Measurements from ENCODE around the gene ADAMTS17.

ADAMTS17 gene

DNA sequence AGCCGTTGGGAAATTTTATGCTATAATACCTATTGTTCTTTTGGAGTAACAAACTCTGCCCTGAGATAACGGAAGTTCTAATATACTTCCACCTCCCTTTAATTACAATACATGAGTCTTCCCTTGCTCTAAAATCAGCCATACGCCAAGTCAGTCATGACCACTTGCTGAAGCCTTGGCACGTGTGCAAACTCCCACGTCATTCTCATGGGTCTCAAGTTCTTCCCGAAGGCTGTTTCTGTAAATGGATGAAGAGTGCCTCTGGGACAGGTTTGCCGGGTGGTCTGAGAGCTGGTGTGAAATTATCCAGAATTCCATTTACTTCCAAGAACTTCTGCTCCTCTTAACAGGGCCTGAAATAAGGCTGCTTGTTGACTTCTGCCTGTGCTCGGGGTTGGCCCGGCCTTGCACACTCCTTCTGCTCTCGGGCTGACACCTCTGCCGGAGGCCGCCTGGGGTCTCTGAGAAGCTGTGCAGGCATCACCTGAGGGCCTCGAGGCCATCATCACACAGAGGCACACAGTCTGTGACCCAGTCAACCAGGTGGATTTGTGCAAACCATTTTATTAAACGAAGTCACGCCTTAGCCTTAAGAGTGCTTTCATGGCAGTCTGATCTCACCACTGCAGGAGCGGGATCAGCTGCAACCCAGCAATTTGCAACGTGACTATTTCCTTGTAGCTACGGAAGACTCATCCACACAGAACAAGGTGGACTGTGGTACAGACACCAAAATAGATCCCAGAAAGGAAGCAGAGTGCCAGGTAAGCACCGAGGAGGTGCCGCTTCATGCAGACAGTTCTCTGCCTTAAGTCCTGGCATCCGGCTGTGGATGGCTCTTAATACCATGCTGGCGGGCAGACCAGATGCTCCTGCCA lies 120.1 kb downstream of the ADAMTS17 start:
- no peak for DNase-seq (ENCODE audit: low read depth in 2 of 2)

DNA sequence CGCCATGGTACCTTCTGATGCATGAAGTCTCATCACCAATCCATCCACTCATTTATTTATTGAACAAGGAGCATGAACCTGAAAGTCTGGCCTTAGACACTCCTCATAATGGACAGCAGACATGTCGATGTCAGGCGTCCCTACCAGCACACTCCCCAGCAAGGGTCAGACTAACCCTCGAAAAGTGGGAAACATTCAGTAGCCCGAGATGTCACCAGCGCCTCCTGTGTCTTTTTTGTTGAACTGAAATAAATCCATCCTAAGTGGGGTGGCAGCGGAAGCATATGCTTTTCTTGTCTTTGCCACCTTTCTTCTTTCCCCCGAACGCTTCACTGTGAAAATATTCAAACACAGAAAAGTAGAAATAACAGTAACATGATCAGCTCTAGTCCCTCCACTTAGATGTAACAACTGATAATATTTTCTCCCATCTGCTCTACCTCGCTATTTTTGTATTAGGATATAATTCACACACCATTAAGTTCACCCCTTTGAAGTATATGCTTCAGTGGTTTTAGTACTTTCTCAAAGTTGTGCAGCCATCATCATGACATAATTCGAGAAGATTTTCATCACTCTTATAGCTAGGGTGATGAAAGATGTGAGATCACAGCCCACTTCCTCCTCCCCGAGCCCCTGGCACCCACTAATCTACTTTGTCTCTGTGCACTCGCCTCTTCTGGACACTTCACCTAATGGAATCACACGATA lies 121.6 kb downstream of the ADAMTS17 start:
- no peak for DNase-seq (ENCODE audit: low read depth in 2 of 2)

DNA sequence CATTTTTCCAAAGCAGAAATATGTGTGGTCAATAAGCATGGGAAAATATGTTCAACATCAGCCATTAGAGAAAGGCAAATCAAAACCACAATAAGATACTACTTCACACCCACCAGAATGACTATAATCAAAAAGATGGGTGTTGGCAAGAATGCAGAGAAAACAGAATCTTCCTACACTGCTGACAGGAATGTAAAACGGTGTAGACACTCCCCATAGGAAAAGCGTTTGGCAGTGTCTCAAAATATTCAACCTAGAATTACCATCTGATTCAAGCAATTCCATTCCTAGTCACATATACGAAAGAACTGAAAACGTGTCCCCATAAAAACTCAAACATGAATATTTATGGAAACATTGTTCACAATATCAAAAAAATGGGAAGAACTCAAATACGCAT lies 123.3 kb downstream of the ADAMTS17 start:
- DNase-seq (ENCODE audit: low read depth in 2 of 2): no peak

DNA sequence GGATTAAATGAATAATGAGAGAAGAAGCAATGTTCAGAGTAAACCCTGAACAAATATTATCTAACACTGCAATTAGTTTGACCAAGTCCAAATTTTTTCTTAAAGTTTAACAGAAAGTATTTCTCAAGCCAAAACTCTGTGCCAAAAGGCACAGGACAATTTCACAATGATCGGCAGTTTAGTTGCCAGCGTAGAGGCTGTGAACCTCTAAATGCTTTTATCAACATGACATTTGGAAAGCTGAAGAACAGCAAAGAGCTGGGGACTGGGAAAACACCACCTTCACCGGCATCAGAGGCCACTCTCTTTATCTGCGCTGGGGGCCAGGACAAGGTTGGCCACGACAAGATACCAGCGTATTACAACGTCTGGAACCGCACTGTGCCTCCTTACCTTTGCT lies 125.6 kb downstream of the ADAMTS17 start:
- no peak for DNase-seq (ENCODE audit: low read depth in 2 of 2)

DNA sequence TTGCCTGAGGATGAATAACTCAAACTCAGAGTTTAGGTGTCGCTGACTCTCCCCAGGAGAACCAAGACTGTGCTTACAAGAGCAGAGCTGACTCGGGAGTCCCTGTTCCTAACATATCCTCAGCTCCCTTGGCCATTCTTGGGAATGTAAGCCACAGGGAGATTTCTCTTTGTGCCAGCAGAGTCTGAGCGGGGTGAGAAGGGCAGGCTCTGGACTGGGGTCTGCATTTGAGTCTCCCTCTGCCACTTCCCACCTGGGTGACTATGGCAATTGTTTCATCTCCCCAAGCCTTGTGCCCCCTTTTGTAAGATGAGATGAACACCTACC lies 126.0 kb downstream of the ADAMTS17 start:
- no peak for DNase-seq (ENCODE audit: low read depth in 2 of 2)

DNA sequence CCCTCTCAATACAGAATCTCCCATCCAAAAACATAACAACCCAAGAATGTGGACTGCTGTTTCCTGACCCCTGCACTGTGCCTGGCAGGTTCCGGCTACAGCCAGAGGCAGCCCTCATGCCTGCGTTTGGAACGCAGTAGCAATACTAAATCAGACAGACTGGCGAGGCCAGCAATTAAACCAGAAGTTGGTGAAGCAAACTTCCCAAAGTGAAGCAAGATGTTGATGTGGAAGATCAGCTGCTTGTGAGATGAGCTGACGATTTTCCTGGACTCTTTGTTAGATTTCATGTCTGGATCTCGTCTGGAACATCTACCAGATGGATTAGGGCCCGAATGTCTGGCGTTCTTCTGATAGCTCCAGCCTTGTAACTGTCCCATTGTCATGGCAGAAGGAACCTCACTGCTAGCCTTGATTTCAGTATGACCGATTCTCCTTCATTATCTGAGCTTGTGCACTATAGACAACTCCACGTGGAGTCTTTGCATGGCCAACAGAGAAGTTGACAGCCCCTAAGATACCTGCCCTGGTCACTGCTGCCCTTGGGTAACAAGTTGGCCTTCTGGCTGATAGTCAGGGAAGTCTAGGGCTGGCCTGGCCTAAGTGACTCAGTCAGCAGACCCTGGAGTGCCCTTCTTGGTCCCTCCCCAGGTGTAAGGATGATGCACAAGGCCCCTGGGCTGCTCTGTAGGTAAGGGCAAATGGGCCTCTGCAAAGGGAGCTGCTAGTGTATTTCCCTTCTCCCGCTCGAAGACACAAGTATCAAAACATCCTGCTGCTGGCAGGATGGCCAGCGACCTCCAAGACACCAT lies 126.5 kb downstream of the ADAMTS17 start:
- DNase-seq (ENCODE audit: low read depth in 2 of 2): no peak

DNA sequence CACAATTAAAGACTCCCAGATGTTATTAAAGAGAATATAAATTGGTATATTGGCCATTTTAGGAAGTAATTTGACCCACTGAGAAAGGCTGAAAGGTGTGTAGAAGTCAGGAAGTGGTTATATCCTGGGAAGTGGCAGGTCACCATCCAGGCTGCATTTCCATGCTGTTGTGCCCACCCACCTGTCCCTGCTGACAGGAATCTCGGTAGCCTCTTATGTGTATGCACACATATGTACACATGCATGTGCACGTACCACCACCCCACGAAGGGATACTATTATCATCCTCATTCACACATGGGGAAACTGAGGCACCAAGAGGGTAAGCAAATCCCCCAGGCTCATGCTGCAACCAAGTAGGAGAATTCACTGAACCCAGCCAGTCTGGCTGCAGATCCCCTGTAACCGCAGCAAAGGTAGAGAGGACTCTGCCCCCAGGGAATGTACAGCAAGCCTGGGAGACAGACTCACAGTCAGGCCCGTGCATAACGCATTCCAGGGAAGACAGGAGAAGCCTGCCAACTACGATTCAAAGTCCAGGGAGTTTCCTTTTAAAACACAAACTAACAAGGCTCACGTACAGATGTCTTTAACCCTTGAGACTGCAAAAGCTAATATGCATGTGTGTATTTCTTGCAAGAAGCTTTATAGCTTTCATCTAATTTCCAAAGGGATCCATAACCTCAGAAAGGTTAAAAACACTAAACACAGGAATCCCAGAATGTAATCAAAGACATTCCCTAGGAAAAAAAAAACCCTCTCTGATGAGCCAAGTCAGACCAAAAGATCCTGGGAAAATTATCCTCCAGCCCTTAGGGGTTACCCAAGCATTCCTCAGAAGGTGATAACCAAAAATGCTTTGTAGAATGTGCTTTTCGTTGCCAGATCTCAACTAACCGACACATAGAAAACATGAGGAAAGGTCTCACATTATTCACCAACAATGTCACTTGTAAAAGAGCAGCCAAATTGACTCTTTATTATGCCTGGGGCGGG lies 129.6 kb downstream of the ADAMTS17 start:
- DNase-seq (ENCODE audit: low read depth in 2 of 2): no peak

DNA sequence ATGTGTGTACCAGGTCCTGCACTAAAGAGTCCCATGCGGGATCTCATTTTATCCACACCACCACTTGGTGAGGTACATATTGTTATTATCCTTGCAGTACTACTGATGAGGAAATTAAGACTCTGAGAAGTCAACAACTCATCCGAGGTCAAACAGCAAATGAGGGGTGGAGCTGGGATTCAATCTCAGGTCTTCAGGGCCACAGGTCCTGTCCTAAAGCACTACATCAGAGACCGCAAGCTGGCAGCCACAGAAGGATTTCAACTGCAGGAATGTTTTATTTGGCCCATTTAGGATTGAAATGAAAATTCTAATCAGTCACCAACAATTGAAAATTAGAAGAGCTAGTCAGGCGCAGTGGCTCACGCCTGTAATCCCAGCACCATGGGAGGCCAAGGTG lies 131.4 kb downstream of the ADAMTS17 start:
- DNase-seq (ENCODE audit: low read depth in 2 of 2): no peak

DNA sequence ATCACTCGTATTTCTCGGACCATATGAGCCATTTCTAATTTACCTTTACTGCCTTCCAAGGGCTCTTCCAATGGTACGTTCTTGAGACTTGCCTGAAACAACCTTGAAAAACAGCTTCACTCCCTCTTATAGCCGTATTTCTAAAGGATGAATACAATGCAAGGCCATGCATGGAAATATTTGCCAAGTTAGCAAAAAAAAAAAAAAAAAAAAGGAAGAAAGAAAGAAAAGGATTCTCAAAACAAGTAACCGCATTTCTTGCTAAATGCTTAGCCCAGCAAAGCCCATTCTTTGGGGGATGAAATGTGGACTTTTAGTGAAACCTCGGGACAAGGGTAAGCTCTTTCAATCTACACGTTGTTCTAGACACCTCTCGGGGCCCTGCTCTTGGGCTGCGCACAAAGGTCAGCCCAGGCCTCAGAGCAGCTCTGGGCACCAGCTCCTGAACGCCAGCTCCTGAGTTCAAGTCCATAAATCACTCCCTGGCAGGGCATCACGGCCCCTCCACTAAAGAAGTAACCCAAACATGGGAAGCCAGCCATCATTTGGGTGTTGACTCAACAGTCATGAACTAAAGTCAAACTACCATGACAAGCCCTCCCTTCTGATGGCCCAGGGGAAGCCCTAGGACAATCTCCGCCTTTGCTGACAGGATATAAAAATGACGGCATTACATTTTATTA lies 132.7 kb downstream of the ADAMTS17 start:
- no peak for DNase-seq (ENCODE audit: low read depth in 2 of 2)

DNA sequence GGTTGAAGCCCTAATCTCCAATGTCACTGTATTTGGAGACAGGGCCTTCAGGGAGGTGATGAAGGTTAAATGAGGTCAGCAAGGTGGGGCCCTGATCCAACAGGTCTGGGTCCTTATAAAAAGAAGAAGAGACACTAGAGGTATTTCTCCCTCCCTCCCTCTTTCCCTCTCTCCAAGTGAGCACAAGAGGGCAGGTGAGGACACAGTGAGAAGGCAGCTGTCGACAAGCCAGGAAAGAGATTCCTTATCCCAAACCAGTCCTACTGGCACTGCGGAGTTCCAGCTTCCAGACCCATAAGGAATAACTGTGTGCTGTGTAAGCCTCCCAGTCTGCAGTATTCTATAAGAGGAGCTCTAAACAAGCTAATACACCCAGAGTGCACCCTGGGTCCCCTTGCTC lies 134.7 kb downstream of the ADAMTS17 start:
- DNase-seq (ENCODE audit: low read depth in 2 of 2): no peak

DNA sequence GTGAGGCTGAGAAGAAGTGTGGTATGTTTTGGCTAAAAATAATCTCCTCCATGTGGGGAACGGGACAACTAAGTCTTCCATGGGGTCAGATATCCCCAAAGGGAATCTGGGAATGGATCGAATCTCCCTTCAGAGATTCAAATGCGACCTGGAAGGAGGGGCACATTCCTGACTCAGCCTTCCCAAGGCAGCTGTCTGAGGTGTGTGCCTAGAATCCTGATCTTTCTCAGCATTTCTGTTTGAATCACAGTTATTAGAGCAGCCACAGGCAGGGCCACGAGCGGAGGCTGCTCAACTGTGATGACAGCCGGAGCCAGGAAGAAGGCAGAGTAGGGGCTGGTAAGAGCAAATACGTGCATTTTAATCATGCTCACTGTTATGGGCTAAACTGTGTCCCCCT lies 135.1 kb downstream of the ADAMTS17 start:
- DNase-seq (ENCODE audit: low read depth in 2 of 2): no peak

DNA sequence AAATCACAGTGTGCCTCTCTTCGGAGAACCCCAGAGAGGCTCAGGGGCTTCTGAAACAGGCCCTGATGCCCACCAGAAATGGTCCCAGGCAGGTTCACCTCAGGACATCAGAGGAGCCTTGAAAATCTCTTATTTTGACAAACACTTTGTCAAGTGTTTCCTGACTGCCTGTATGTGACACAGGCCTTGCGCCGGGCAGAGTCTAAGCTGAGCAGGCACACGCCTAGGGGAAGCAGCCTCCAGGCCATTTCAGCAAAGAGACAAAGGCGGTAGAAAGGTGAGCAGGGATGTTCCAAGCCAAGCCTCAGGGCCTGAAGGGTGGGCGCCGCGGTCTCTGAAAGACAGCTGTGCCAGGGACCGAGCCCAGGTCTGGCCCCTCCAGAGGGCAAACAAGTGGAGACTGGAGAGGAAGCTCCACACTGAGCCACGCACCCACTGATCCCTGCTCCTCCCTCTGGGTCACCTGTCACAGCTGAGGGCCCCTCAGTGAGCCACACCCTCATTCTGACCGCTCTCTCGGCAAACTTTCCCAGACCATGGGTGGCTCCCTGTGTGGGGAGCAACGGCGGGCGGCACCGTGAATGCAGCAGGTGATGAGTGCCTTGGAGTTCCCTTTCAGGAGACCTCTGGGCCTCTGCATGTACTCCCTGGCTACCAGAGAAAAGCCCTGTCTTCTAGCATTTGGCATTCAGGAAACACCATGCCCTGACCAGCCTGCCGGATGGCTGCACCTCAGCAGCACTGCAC lies 136.1 kb downstream of the ADAMTS17 start:
- no peak for DNase-seq (ENCODE audit: low read depth in 2 of 2)

DNA sequence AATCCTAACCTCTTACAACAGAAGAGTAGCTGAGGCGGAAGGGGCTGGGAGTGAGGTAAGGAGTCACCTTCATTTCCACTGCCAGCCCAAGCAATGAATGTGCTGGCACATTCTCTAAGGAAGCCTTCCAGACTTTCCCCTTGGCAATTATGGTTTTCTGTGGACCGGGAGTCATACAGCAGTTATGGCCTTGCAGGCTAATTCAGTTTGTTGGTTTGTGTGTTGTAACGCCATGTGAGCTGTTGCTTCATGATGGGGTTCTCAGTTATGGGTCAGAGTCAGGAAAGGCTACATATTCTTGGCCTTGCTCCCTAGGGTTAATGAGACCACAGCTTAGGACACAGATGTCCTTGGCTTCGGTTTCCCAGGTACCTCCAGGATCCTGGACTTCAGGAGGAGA lies 137.0 kb downstream of the ADAMTS17 start:
- DNase-seq (ENCODE audit: low read depth in 2 of 2): no peak

DNA sequence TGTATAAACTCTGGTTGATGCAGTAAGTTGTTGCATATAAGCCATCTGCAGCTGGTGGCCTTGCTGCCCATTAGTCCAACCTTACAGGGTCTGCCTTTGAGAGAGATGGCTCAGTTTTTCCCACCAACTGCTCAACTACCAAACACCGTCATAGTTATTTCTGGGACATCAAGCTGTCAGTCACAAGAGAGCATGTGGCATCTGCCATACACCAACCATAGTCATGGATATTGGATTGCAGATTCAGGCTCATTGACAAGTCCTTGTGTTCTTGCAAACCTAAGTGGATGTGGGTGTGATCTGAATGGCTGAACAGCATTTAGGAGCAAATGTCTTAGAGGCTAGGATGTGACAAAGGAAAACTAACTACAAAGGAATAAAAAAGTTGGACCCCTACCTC lies 137.6 kb downstream of the ADAMTS17 start:
- DNase-seq (ENCODE audit: low read depth in 2 of 2): no peak

DNA sequence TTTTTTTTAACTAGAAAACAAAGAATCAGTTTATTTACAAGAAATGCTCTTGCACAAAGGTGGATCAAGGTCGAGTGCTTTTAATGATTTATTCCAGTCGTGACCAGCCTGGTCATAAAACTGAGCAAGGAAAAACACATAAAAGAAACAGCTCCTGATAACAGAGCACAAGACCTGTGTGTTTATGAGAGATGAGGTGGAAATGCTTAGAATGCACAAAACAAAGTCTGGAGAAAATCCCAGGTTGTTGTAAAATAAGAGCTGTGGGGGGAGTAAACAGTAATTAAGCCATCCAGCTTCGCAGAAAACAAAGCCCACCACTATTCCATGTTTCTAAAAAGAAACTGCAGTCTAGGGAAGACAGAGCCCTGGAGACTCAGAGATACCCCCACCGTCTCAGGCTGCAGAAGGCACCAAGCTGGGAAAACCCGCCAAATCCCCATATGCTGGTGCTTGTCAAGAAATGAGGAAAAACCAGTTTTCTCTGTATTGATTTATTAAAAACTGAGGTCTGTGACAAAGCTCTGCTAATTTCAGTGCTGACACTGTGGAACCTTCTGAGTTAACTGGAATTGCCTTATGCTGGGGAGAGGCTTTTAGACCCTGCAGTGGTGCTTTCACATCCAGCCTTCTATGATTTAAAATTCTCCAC lies 139.3 kb downstream of the ADAMTS17 start:
- no peak for DNase-seq (ENCODE audit: low read depth in 2 of 2)

DNA sequence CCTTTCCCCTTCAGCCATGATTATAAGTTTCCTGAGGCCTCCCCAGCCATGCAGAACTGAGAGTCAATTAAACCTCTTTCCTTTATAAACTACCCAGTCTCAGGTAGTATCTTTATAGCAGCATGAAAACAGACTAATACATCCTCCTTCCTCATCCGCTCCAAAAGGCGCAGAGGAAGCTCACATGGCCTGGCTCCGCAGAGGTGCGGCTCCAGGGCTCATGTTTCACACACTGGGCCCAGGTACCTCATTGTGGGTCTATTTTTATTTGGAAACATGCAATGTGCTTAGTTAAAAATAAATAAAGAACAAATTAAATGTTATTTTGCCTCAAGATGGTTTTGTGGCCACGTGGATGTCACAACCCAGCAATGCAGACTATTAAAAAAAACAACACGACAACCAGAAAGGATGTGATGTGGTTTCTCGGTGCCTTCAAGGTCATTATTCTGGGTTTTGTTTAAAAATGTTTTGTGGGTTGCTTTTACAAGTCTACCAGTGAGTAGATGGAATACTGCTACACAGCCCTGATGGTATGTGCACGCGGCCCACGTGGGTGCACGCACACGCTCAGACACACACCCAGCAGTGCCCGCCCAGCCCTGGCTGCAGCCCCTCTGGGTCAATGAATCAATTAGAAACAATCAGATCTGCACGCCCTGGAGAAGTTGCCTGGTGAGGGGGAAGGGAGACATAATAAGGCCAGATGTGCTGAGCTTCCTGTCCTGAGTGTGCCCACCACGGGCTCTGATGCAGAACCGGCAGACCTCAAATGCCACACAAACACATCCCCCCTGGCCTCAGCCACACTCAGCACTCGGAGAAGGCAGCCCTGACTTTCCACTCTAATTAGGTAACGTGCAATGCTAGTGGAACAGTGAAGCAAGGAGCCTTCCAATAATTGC lies 140.1 kb downstream of the ADAMTS17 start:
- no peak for DNase-seq (ENCODE audit: low read depth in 2 of 2)

DNA sequence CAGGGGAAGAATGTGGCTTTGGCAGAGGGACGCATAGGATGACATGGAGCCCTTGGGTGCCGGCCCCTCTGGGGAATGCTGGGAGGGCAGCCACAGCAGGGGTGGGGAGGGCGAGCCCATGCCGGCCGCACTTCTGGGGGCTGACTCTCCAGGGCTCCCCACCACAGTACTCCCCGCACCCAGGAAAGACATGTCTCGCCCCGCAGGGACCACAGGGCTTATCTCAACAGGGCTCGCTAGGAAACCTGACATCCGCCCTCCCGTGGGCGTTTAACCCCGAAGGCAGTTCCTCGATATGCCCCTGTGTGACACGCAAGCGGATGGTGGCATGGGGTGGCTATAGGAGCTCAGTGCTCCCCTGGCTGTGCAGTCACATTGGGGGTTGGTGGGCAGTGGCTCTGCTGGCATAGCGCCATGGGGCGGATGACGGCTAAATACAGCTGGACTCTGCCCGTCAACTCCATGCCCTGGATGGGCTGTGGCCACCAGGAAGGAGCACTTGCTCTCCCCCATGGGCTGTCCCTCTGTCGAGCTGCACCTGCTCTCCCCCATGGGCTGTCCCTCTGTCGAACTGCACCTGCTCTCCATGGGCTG lies 141.4 kb downstream of the ADAMTS17 start:
- DNase-seq (ENCODE audit: low read depth in 2 of 2): no peak

DNA sequence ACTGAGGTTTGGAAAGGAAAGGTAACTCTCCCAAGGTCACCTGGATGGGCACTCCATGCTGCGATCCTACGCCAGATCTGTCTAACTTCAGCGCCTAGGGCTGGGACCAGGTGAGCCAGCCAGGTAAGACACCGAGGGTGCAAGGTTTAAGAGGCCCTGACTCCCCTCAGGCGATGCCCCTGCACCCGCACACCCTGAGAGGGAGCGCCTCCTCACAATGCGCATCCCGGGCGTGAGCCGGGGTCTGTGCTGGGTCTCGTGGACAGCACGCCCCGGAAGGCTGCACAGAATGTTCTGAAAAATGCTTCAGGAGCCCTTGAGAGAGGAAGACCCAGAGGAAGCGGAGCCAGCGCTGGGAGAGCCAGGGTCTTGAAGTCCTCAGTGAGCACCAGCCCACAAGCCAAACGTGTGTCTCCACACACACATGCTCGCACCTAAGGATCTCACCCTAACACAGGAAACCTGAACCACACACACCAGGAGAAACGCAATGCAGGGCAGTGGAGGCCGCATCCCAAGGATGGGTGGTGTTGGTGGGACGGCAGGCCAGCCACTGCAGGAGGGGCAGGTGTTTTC lies 142.0 kb downstream of the ADAMTS17 start:
- DNase-seq (ENCODE audit: low read depth in 2 of 2): no peak
